A673 (cell line): ENCODE measurements around the gene SPATS2.

ENCODE experiments used
- CTCF ChIP-seq: fragments of 300-800, 200-600 bp; sonication (generic); conservative IDR thresholded peaks from 2 replicates; pipeline ENCODE4 v1.5.1; 2017; ENCODE audit warnings: low read depth, mild to moderate bottlenecking, antibody characterized with exemption, low read length, moderate library complexity, mixed read lengths
- EZH2 ChIP-seq: fragments of 200-600 bp; sonication (generic); IDR thresholded peaks from 2 replicates; pipeline ENCODE4 v1.6.1; 2017; ENCODE audit warnings: borderline replicate concordance, low read depth, mild to moderate bottlenecking, mixed read lengths, antibody characterized with exemption, low read length; ENCODE audit not compliant: poor library complexity, severe bottlenecking

GRCh38 chr12:49446571-49446970, 79.3 kb downstream of the SPATS2 start:
- TF ChIP-seq CTCF (no peak), EZH2 (no peak)
